HEK293 (cell line): ENCODE data around the gene ZNF423.

Source experiments
- CTCF ChIA-PET: fragments of 350-600 bp; formaldehyde crosslinking; extraction: SDS; loops from one replicate; lab custom pipeline; 2021; ENCODE audit warnings: antibody characterized with exemption; lab: Yijun Ruan, JAX
- POLR2A ChIA-PET: fragments of 300-600 bp; formaldehyde crosslinking; extraction: SDS; loops from one replicate; lab custom pipeline; 2020; ENCODE audit warnings: antibody characterized with exemption, inconsistent platforms; lab: Yijun Ruan, JAX
- H3K27ac ChIP-seq: fragments of 200-500 bp; sonication (Bioruptor generic); 2 replicates; pipeline ENCODE4 v1.5.1; 2014; ENCODE audit warnings: low read depth, low read length, control low read depth, inconsistent platforms; ENCODE audit errors: extremely low read depth
- H3K36me3 ChIP-seq, 2 experiments: fragments of 200-500 bp in 1 of 2; sonication (Bioruptor generic) in 1 of 2; 1 replicate in 1 of 2; 2 replicates in 1 of 2; pipeline ENCODE4 v1.5.1; 2014 to 2017; ENCODE audit warnings: inconsistent platforms in 2 of 2, low read length in 2 of 2; ENCODE audit not compliant: control insufficient read depth in 2 of 2, insufficient read depth in 1 of 2
- H3K4me1 ChIP-seq: fragments of 200-500 bp; sonication (Bioruptor generic); 2 replicates; pipeline ENCODE4 v1.5.1; 2014; ENCODE audit warnings: mild to moderate bottlenecking, low read length, inconsistent platforms; ENCODE audit not compliant: control insufficient read depth, insufficient read depth
- H3K4me3 ChIP-seq: 2 replicates; pipeline ENCODE4 v1.5.1; 2011; ENCODE audit warnings: low read depth, mild to moderate bottlenecking, control low read depth, low read length, moderate library complexity
- H3K9me3 ChIP-seq: fragments of 200-500 bp; sonication (Bioruptor generic); 2 replicates; pipeline ENCODE4 v1.5.1; 2014; ENCODE audit warnings: low read depth, low read length, inconsistent platforms; ENCODE audit not compliant: control insufficient read depth, insufficient read depth
- EGR2 ChIP-seq: fragments of 450-650 bp; formaldehyde crosslinking; IDR thresholded peaks from 2 replicates; pipeline ENCODE4 v1.5.1; 2016; ENCODE audit warnings: low read depth, missing biosample characterization, missing genetic modification characterization
- HIC1 ChIP-seq: fragments of 450-650 bp; formaldehyde crosslinking; IDR thresholded peaks from 2 replicates; pipeline ENCODE4 v1.5.1; 2016; ENCODE audit warnings: missing biosample characterization, missing genetic modification characterization
- KLF16 ChIP-seq: fragments of 450-650 bp; formaldehyde crosslinking; IDR thresholded peaks from 2 replicates; pipeline ENCODE4 v1.5.1; 2017; ENCODE audit warnings: missing biosample characterization, missing genetic modification characterization
- KLF9 ChIP-seq: fragments of 450-650 bp; formaldehyde crosslinking; IDR thresholded peaks from 2 replicates; pipeline ENCODE4 v1.5.1; 2016; ENCODE audit warnings: missing biosample characterization, missing genetic modification characterization, low read depth
- REPIN1 ChIP-seq: fragments of 450-650 bp; formaldehyde crosslinking; IDR thresholded peaks from 2 replicates; pipeline ENCODE4 v1.5.1; 2017; ENCODE audit warnings: missing biosample characterization, missing genetic modification characterization, low read depth
- SCRT2 ChIP-seq: fragments of 450-650 bp; formaldehyde crosslinking; IDR thresholded peaks from 2 replicates; pipeline ENCODE4 v1.5.1; 2016; ENCODE audit warnings: missing biosample characterization, missing genetic modification characterization
- SP2 ChIP-seq: fragments of 450-650 bp; formaldehyde crosslinking; IDR thresholded peaks from 2 replicates; pipeline ENCODE4 v1.5.1; 2016; ENCODE audit warnings: missing biosample characterization, missing genetic modification characterization
- SP3 ChIP-seq: fragments of 450-650 bp; formaldehyde crosslinking; IDR thresholded peaks from 2 replicates; pipeline ENCODE4 v1.5.1; 2016; ENCODE audit warnings: missing biosample characterization, missing genetic modification characterization
- SP7 ChIP-seq: fragments of 450-650 bp; formaldehyde crosslinking; IDR thresholded peaks from 2 replicates; pipeline ENCODE4 v1.5.1; 2016; ENCODE audit warnings: missing biosample characterization, missing genetic modification characterization
- TRIM28 ChIP-seq: IDR thresholded peaks from 2 replicates; pipeline ENCODE4 v1.6.1; 2011; ENCODE audit warnings: low read length, control low read depth, borderline replicate concordance
- ZBTB48 ChIP-seq: fragments of 450-650 bp; formaldehyde crosslinking; IDR thresholded peaks from 2 replicates; pipeline ENCODE4 v1.5.1; 2016; ENCODE audit warnings: missing biosample characterization, missing genetic modification characterization
- ZNF114 ChIP-seq: fragments of 450-650 bp; formaldehyde crosslinking; IDR thresholded peaks from 2 replicates; pipeline ENCODE4 v1.5.0; 2017; ENCODE audit warnings: missing biosample characterization, missing genetic modification characterization
- ZNF121 ChIP-seq: fragments of 450-650 bp; formaldehyde crosslinking; IDR thresholded peaks from 2 replicates; pipeline ENCODE4 v1.5.1; 2016; ENCODE audit warnings: missing biosample characterization, missing genetic modification characterization
- ZNF169 ChIP-seq: fragments of 450-650 bp; formaldehyde crosslinking; IDR thresholded peaks from 2 replicates; pipeline ENCODE4 v1.5.1; 2016; ENCODE audit warnings: missing biosample characterization, missing genetic modification characterization
- ZNF2 ChIP-seq: fragments of 450-650 bp; formaldehyde crosslinking; IDR thresholded peaks from 2 replicates; pipeline ENCODE4 v1.5.1; 2016; ENCODE audit warnings: missing biosample characterization, missing genetic modification characterization
- ZNF248 ChIP-seq: fragments of 450-650 bp; formaldehyde crosslinking; IDR thresholded peaks from 2 replicates; pipeline ENCODE4 v1.5.1; 2017; ENCODE audit warnings: missing biosample characterization, missing genetic modification characterization
- ZNF302 ChIP-seq: fragments of 450-650 bp; formaldehyde crosslinking; IDR thresholded peaks from 2 replicates; pipeline ENCODE4 v1.5.1; 2016; ENCODE audit warnings: missing biosample characterization, missing genetic modification characterization, low read depth
- ZNF354C ChIP-seq: fragments of 450-650 bp; formaldehyde crosslinking; IDR thresholded peaks from 2 replicates; pipeline ENCODE4 v1.5.1; 2016; ENCODE audit warnings: missing biosample characterization, missing genetic modification characterization, low read depth, borderline replicate concordance
- ZNF37A ChIP-seq: fragments of 450-650 bp; IDR thresholded peaks from 2 replicates; pipeline ENCODE4 v1.5.1; 2018; ENCODE audit warnings: missing biosample characterization, missing genetic modification characterization
- ZNF555 ChIP-seq: fragments of 450-650 bp; formaldehyde crosslinking; conservative IDR thresholded peaks from 2 replicates; pipeline ENCODE4 v1.5.1; 2017; ENCODE audit warnings: missing biosample characterization, mild to moderate bottlenecking, missing genetic modification characterization, inconsistent platforms
- ZNF558 ChIP-seq: fragments of 450-650 bp; formaldehyde crosslinking; IDR thresholded peaks from 2 replicates; pipeline ENCODE4 v1.5.1; 2016; ENCODE audit warnings: missing biosample characterization, missing genetic modification characterization
- ZNF639 ChIP-seq: fragments of 450-650 bp; formaldehyde crosslinking; IDR thresholded peaks from 2 replicates; pipeline ENCODE4 v1.5.1; 2016; ENCODE audit warnings: missing biosample characterization, missing genetic modification characterization
- ZNF830 ChIP-seq: fragments of 450-650 bp; IDR thresholded peaks from 2 replicates; pipeline ENCODE4 v1.5.0; 2018; ENCODE audit warnings: missing biosample characterization, missing genetic modification characterization, low read depth, mild to moderate bottlenecking, moderate library complexity
- ZSCAN4 ChIP-seq: fragments of 450-650 bp; formaldehyde crosslinking; IDR thresholded peaks from 2 replicates; pipeline ENCODE4 v1.5.1; 2017; ENCODE audit warnings: missing biosample characterization, missing genetic modification characterization
- ZSCAN5A ChIP-seq: fragments of 450-650 bp; formaldehyde crosslinking; IDR thresholded peaks from 2 replicates; pipeline ENCODE4 v1.5.1; 2016; ENCODE audit warnings: missing biosample characterization, missing genetic modification characterization
- TF ChIP-seq, protein P1 (sequence below): fragments of 450-650 bp; formaldehyde crosslinking; IDR thresholded peaks from 2 replicates; pipeline ENCODE4 v1.5.1; 2017; ENCODE audit warnings: missing biosample characterization, missing genetic modification characterization
- TF ChIP-seq, protein P2 (sequence below): fragments of 450-650 bp; formaldehyde crosslinking; IDR thresholded peaks from 2 replicates; pipeline ENCODE4 v1.5.1; 2017; ENCODE audit warnings: missing biosample characterization, missing genetic modification characterization

The ZNF423 gene

GRCh38 chr16:49489686-49490320 lies 366.1 kb downstream of the ZNF423 start:
- POLR2A ChIA-PET = no interaction called here
- CTCF ChIA-PET = no interaction called here

GRCh38 chr16:49488740-49489525 lies 367.0 kb downstream of the ZNF423 start:
- CTCF ChIA-PET = no interaction called here
- no peaks in the 10 kb centered on the region for H3K4me1 ChIP-seq
- TF ChIP-seq ZNF248 (tag by site-specific recombination) (no peak), ZNF37A (no peak), ZNF114 (tag by site-specific recombination) (no peak), ZNF2 (no peak), ZNF121 (tag by site-specific recombination) (no peak), SP2 (tag by site-specific recombination) (no peak), SP3 (no peak), ZNF639 (tag by site-specific recombination) (no peak)
- TF ChIP-seq, protein P1, sequence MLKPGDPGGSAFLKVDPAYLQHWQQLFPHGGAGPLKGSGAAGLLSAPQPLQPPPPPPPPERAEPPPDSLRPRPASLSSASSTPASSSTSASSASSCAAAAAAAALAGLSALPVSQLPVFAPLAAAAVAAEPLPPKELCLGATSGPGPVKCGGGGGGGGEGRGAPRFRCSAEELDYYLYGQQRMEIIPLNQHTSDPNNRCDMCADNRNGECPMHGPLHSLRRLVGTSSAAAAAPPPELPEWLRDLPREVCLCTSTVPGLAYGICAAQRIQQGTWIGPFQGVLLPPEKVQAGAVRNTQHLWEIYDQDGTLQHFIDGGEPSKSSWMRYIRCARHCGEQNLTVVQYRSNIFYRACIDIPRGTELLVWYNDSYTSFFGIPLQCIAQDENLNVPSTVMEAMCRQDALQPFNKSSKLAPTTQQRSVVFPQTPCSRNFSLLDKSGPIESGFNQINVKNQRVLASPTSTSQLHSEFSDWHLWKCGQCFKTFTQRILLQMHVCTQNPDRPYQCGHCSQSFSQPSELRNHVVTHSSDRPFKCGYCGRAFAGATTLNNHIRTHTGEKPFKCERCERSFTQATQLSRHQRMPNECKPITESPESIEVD (tag by site-specific recombination) = no peak

More at GRCh38 chr16:49489686-49490320, 366.1 kb downstream of the ZNF423 start:
- H3K9me3 ChIP-seq = no peaks in the 10 kb centered on the region
- TF ChIP-seq ZNF558 (no peak), ZNF169 (no peak), SP7 (tag by site-specific recombination) (no peak), REPIN1 (no peak), TRIM28 (no peak), KLF16 (tag by site-specific recombination) (no peak), ZNF354C (no peak), KLF9 (tag by site-specific recombination) (no peak), ZNF830 (no peak), ZSCAN5A (tag by site-specific recombination) (no peak), ZBTB48 (no peak), SCRT2 (tag by site-specific recombination) (no peak), ZNF302 (tag by site-specific recombination) (no peak), EGR2 (tag by site-specific recombination) (no peak), HIC1 (tag by site-specific recombination) (no peak), ZSCAN4 (tag by site-specific recombination) (no peak), ZNF555 (tag by site-specific recombination) (no peak)
- TF ChIP-seq, protein P2, sequence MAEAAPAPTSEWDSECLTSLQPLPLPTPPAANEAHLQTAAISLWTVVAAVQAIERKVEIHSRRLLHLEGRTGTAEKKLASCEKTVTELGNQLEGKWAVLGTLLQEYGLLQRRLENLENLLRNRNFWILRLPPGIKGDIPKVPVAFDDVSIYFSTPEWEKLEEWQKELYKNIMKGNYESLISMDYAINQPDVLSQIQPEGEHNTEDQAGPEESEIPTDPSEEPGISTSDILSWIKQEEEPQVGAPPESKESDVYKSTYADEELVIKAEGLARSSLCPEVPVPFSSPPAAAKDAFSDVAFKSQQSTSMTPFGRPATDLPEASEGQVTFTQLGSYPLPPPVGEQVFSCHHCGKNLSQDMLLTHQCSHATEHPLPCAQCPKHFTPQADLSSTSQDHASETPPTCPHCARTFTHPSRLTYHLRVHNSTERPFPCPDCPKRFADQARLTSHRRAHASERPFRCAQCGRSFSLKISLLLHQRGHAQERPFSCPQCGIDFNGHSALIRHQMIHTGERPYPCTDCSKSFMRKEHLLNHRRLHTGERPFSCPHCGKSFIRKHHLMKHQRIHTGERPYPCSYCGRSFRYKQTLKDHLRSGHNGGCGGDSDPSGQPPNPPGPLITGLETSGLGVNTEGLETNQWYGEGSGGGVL (tag by site-specific recombination) = no peak
- no peaks in the 10 kb centered on the region for H3K36me3 ChIP-seq
- no peak overlapping the region for H3K27ac ChIP-seq
- no peaks in the 10 kb centered on the region for H3K4me1 ChIP-seq
- H3K4me3 ChIP-seq = no peak overlapping the region

More at GRCh38 chr16:49488740-49489525, 367.0 kb downstream of the ZNF423 start:
- POLR2A ChIA-PET = no interaction called here
- Histone ChIP-seq H3K9me3 (no peaks in the 10 kb centered on the region), H3K4me3 (no peak overlapping the region), H3K27ac (no peak overlapping the region), H3K36me3 (no peaks in the 10 kb centered on the region)
